DOHH2 (cell line): Measurements from ENCODE around the gene TTC39A.

Experiments
- H3F3A ChIP-seq: fragments of 200-600 bp; sonication (generic), shearing (Covaris generic); 2 replicates; pipeline ENCODE4 v1.6.0; 2016; ENCODE audit warnings: antibody characterized with exemption, mild to moderate bottlenecking; ENCODE audit not compliant: control insufficient read depth, insufficient read depth
- H3K27ac ChIP-seq: fragments of 200-600 bp; sonication (generic); 2 replicates; pipeline ENCODE4 v1.5.1; 2014; ENCODE audit warnings: low read depth, mild to moderate bottlenecking, low read length, moderate library complexity
- H3K27me3 ChIP-seq: fragments of 200-600 bp; sonication (generic); 2 replicates; pipeline ENCODE4 v1.6.1; 2014; ENCODE audit warnings: mild to moderate bottlenecking, low read length, mixed read lengths; ENCODE audit not compliant: control insufficient read depth
- H3K36me3 ChIP-seq: fragments of 200-600 bp; sonication (generic); 2 replicates; pipeline ENCODE4 v1.6.1; 2014; ENCODE audit warnings: mild to moderate bottlenecking, low read length, moderate library complexity, mixed read lengths; ENCODE audit not compliant: control insufficient read depth
- H3K4me1 ChIP-seq: fragments of 200-600 bp; sonication (generic); 2 replicates; pipeline ENCODE4 v1.6.1; 2014; ENCODE audit warnings: mild to moderate bottlenecking, low read length, mixed read lengths; ENCODE audit not compliant: control insufficient read depth
- H3K4me2 ChIP-seq: fragments of 200-600 bp; sonication (generic); 2 replicates; pipeline ENCODE4 v1.6.0; 2014; ENCODE audit warnings: mild to moderate bottlenecking, low read length, moderate library complexity
- H3K4me3 ChIP-seq: fragments of 200-600 bp; sonication (generic); 2 replicates; pipeline ENCODE4 v1.5.1; 2014; ENCODE audit warnings: mild to moderate bottlenecking, low read length, mixed read lengths
- H3K79me2 ChIP-seq: fragments of 200-600 bp; sonication (generic); 2 replicates; pipeline ENCODE4 v1.6.1; 2014; ENCODE audit warnings: mild to moderate bottlenecking, low read length, mixed read lengths; ENCODE audit not compliant: control insufficient read depth
- H3K9me2 ChIP-seq: fragments of 200-600 bp; sonication (generic); replicated peaks from 2 replicates; pipeline ENCODE4 v1.6.1; 2014; ENCODE audit warnings: mild to moderate bottlenecking, low read length, mixed read lengths; ENCODE audit not compliant: control insufficient read depth
- H3K9me3 ChIP-seq: fragments of 200-600 bp; sonication (generic); 2 replicates; pipeline ENCODE4 v1.6.1; 2014; ENCODE audit warnings: antibody characterized with exemption, low read length, mixed read lengths; ENCODE audit not compliant: control insufficient read depth, insufficient read depth
- H4K20me1 ChIP-seq: fragments of 200-600 bp; sonication (generic); 2 replicates; pipeline ENCODE4 v1.6.0; 2014; ENCODE audit warnings: low read depth, mild to moderate bottlenecking, antibody characterized with exemption, low read length, moderate library complexity; ENCODE audit not compliant: control insufficient read depth, insufficient read depth
- CTCF ChIP-seq: fragments of 200-600 bp; sonication (generic); IDR thresholded peaks from one replicate; pipeline ENCODE4 v1.5.1; 2014; ENCODE audit warnings: antibody characterized with exemption, mild to moderate bottlenecking, low read depth, low read length; ENCODE audit not compliant: poor library complexity, severe bottlenecking
- EZH2phosphoT487 ChIP-seq: fragments of 200-600 bp; sonication (generic); IDR thresholded peaks from 2 replicates; pipeline ENCODE4 v1.6.1; 2017; ENCODE audit warnings: borderline replicate concordance, mild to moderate bottlenecking, antibody characterized with exemption, low read length, moderate library complexity, mixed read lengths

TTC39A gene

GRCh38 chr1:51285055-51285454 is 45.3 kb downstream of the TTC39A start:
- H4K20me1 ChIP-seq: no peaks in the 10 kb centered on the region
- TF ChIP-seq EZH2phosphoT487: no peak
- no peak for TF ChIP-seq CTCF
- no peaks in the 10 kb centered on the region for H3K4me1 ChIP-seq
- H3K36me3 ChIP-seq: no peaks in the 10 kb centered on the region
- H3K27me3 ChIP-seq: peaks cover 35% of the 10 kb centered on the region
- no peak overlapping the region for H3K27ac ChIP-seq
- no peaks in the 10 kb centered on the region for H3K9me3 ChIP-seq
- no peaks in the 10 kb centered on the region for H3K9me2 ChIP-seq
- H3F3A ChIP-seq: no peaks in the 10 kb centered on the region
- no peak overlapping the region for H3K4me3 ChIP-seq
- H3K4me2 ChIP-seq: no peak overlapping the region
- no peaks in the 10 kb centered on the region for H3K79me2 ChIP-seq

- no peak overlapping the region for H3K4me2 ChIP-seq
- no peaks in the 10 kb centered on the region for H3K9me2 ChIP-seq
- H3K36me3 ChIP-seq: no peaks in the 10 kb centered on the region
- H3K4me3 ChIP-seq: no peak overlapping the region
- H4K20me1 ChIP-seq: no peaks in the 10 kb centered on the region
- H3K27me3 ChIP-seq: peaks cover 35% of the 10 kb centered on the region
- H3K9me3 ChIP-seq: no peaks in the 10 kb centered on the region
- H3K79me2 ChIP-seq: no peaks in the 10 kb centered on the region
- TF ChIP-seq CTCF (no peak), EZH2phosphoT487 (no peak)
- H3F3A ChIP-seq: no peaks in the 10 kb centered on the region
- no peak overlapping the region for H3K27ac ChIP-seq
- no peaks in the 10 kb centered on the region for H3K4me1 ChIP-seq
Observed at GRCh38 chr1:51284487-51284954, 45.8 kb downstream of the TTC39A start.

- Histone ChIP-seq H3K4me3 (no peak overlapping the region), H3K79me2 (no peaks in the 10 kb centered on the region), H3K4me1 (no peaks in the 10 kb centered on the region), H3K36me3 (no peaks in the 10 kb centered on the region), H3F3A (no peaks in the 10 kb centered on the region), H3K27ac (no peak overlapping the region), H4K20me1 (no peaks in the 10 kb centered on the region), H3K4me2 (no peak overlapping the region), H3K9me3 (no peaks in the 10 kb centered on the region), H3K9me2 (no peaks in the 10 kb centered on the region), H3K27me3 (peaks cover 35% of the 10 kb centered on the region)
- TF ChIP-seq EZH2phosphoT487 (no peak), CTCF (no peak)
Observed at GRCh38 chr1:51283979-51284378, 46.4 kb downstream of the TTC39A start.

- H4K20me1 ChIP-seq: no peaks in the 10 kb centered on the region
Observed at GRCh38 chr1:51282605-51283004, 47.8 kb downstream of the TTC39A start.

More at GRCh38 chr1:51282605-51283004, 47.8 kb downstream of the TTC39A start:
- Histone ChIP-seq H3K9me2 (no peaks in the 10 kb centered on the region), H3F3A (no peaks in the 10 kb centered on the region), H3K79me2 (no peaks in the 10 kb centered on the region), H3K9me3 (no peaks in the 10 kb centered on the region), H3K4me3 (no peak overlapping the region), H3K4me2 (no peak overlapping the region), H3K36me3 (no peaks in the 10 kb centered on the region), H3K27ac (no peak overlapping the region), H3K27me3 (peaks cover 24% of the 10 kb centered on the region), H3K4me1 (no peaks in the 10 kb centered on the region)
- TF ChIP-seq CTCF (no peak), EZH2phosphoT487 (no peak)
